H1 (cell line): ENCODE data around the gene TBX3. TPM values are rescaled to one million over a fixed set of nuclear protein-coding genes. Genes with fewer than 3 reads are reported as not detected.
A peak's percentile ranks its signal among the peaks of the same experiment; 100 is the strongest.

Experiments
- BRCA1 ChIP-seq: IDR thresholded peaks from 2 replicates; pipeline ENCODE4 v1.6.1; 2012; ENCODE audit warnings: low read depth, low read length, improper control_type of control experiment
- CEBPB ChIP-seq: IDR thresholded peaks from 2 replicates; pipeline ENCODE4 v1.6.1; 2012; ENCODE audit warnings: low read depth, low read length
- CREB1 ChIP-seq: IDR thresholded peaks from 2 replicates; pipeline ENCODE4 v1.6.1; 2012; ENCODE audit warnings: inconsistent platforms
- CTBP2 ChIP-seq: IDR thresholded peaks from 2 replicates; pipeline ENCODE4 v1.7.0; 2011; ENCODE audit warnings: borderline replicate concordance, mild to moderate bottlenecking, moderate library complexity, mixed read lengths, low read length; ENCODE audit not compliant: insufficient read depth, insufficient read length
- E2F6 ChIP-seq: IDR thresholded peaks from 2 replicates; pipeline ENCODE4 v1.6.1; 2012; ENCODE audit warnings: inconsistent platforms
- EGR1 ChIP-seq: IDR thresholded peaks from 2 replicates; pipeline ENCODE4 v1.6.1; 2011; ENCODE audit warnings: low read depth, low read length, borderline replicate concordance
- GTF2F1 ChIP-seq: IDR thresholded peaks from 2 replicates; pipeline ENCODE4 v1.6.1; 2012; ENCODE audit warnings: low read depth, low read length, improper control_type of control experiment, borderline replicate concordance
- HDAC2 ChIP-seq, 2 experiments: fragments of 300-600 bp in 1 of 2; sonication (generic) in 1 of 2; IDR thresholded peaks; 2 replicates each; pipeline ENCODE4 v1.6.1; 2011 to 2012; ENCODE audit warnings: low read depth in 2 of 2, low read length in 2 of 2, mild to moderate bottlenecking in 2 of 2, moderate library complexity in 2 of 2, borderline replicate concordance in 1 of 2, inconsistent platforms in 1 of 2
- HDAC6 ChIP-seq: IDR thresholded peaks from one replicate; pipeline ENCODE4 v1.7.1; 2012; ENCODE audit warnings: low read depth, mild to moderate bottlenecking, inconsistent platforms, low read length, moderate library complexity
- KDM1A ChIP-seq: fragments of 200-600, 300-600 bp; sonication (generic); IDR thresholded peaks from 2 replicates; pipeline ENCODE4 v1.7.1; 2016; ENCODE audit warnings: mild to moderate bottlenecking, low read length, borderline replicate concordance
- KDM5A ChIP-seq: fragments of 200-600 bp; IDR thresholded peaks from 2 replicates; pipeline ENCODE4 v1.7.1; 2012; ENCODE audit warnings: mild to moderate bottlenecking, low read length, inconsistent platforms, mixed read lengths
- NRF1 ChIP-seq: IDR thresholded peaks from 2 replicates; pipeline ENCODE4 v1.6.1; 2011; ENCODE audit warnings: mild to moderate bottlenecking, low read depth, low read length, improper control_type of control experiment
- PHF8 ChIP-seq: fragments of 200-600 bp; sonication (generic); conservative IDR thresholded peaks from 2 replicates; pipeline ENCODE4 v1.7.1; 2012; ENCODE audit warnings: low read depth, mild to moderate bottlenecking, inconsistent platforms, low read length, moderate library complexity
- SIRT6 ChIP-seq: IDR thresholded peaks from one replicate; pipeline ENCODE4 v1.7.1; 2012; ENCODE audit warnings: low read length, inconsistent platforms
- SP4 ChIP-seq: IDR thresholded peaks from 2 replicates; pipeline ENCODE4 v1.6.1; 2012; ENCODE audit warnings: low read length, inconsistent platforms
- TAF1 ChIP-seq: IDR thresholded peaks from 2 replicates; pipeline ENCODE4 v1.6.1; 2011; ENCODE audit warnings: mild to moderate bottlenecking, low read depth, low read length
- TBP ChIP-seq: IDR thresholded peaks from 2 replicates; pipeline ENCODE4 v1.6.1; 2011; ENCODE audit warnings: low read depth, low read length, improper control_type of control experiment
- TEAD4 ChIP-seq: IDR thresholded peaks from 2 replicates; pipeline ENCODE4 v1.6.1; 2012; ENCODE audit warnings: low read depth, low read length, inconsistent platforms, mixed read lengths
- polyA plus RNA-seq, 7 experiments: library from polyadenylated mRNA; depleted of rRNA in 3 of 7; stranded (reverse) in 5 of 7; unstranded in 2 of 7; fragments of >200 nt in 5 of 7; fragments of 200-250 nt in 2 of 7; gene quantifications; 1 replicate in 5 of 7; 2 replicates in 1 of 7; 4 replicates in 1 of 7; pipeline versions ENCODE4 v1.2.1 to v1.2.3, GENCODE V29; 2011 to 2013; ENCODE audit warnings: missing spikeins in 2 of 7, mixed read lengths in 2 of 7
- total RNA-seq: library from RNA; stranded (reverse); fragmentation: NEBNext Ultra II Directional; extraction: Animal tissue kit (Norgen Biotek cat#: 25700); gene quantifications from 2 replicates; pipeline ENCODE4 v1.2.1, GENCODE V29; 2021
- TF ChIP-seq, protein P1 (sequence below): IDR thresholded peaks from 2 replicates; pipeline ENCODE4 v1.6.1; 2012; ENCODE audit warnings: inconsistent platforms

TBX3 gene
- total and polyA plus RNA-seq, 2 of the 8 experiments (the other 6 are each of a cell fraction or from before 2014, with no cell fraction given): 0.09 to 1.0 TPM

- TF ChIP-seq E2F6 (no peak; the same call in 1 of the 2 replicates), CREB1 (no peak), SIRT6 (no peak), KDM1A (no peak), EGR1 (peak; percentile 90), KDM5A (no peak), HDAC6 (no peak), GTF2F1 (no peak), BRCA1 (no peak), NRF1 (no peak), CTBP2 (peak; percentile 89), TEAD4 (no peak), CEBPB (no peak), PHF8 (no peak), TAF1 (peak; percentile 84), HDAC2 (IDR thresholded peaks at IDR 0.05; ENCODE audit: borderline replicate concordance in 1 of 2, low read depth in 2 of 2, low read length in 2 of 2) (no peak), SP4 (no peak), TBP (peak; percentile 15; the same call in 1 of the 2 replicates)
- TF ChIP-seq, protein P1, sequence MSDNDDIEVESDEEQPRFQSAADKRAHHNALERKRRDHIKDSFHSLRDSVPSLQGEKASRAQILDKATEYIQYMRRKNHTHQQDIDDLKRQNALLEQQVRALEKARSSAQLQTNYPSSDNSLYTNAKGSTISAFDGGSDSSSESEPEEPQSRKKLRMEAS: peak; percentile 50
Measured at GRCh38 chr12:114684098-114684869, at the start of gene TBX3 (continued).
